ENCODE data around the gene HEMK1. TPM values are rescaled to one million over a fixed set of nuclear protein-coding genes. Genes with fewer than 3 reads are reported as not detected.

The HEMK1 gene
- total RNA-seq, 2 experiments from 2014 or later, result 19.3 to 27.4 TPM

DNA sequence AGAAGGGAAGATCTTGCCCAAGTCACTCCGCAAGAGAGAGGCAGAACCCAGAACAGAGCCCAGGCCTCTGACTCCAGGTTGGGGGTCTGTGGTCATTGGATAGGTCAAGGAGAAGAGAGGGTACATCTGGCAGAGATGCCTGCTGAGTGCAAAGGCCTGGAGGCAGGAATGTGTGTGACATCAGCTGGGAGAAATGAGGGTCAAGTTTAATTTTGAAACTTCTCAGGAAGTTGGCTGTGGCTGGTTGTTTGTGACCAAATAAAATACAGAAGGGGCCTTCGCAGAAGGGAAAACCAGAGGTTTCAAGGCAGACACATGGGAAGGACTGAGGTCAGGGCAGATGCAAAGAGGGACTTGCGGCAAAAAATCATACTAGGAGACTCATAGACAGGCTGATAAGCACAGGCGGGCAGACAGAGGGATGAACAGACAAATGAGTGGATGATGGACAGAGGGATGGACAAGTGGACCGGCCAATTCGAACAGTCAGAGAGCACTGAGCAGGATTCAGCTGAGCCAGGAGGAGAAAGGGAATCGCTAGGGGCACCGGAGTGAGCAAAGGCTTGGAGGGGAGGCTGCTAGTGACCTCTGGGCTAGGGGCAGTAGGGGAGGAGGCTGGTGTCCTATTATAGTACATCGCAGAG is 37.1 kb upstream of the HEMK1 start:
- Histone ChIP-seq H3K36me3 (ENCODE audit: insufficient read depth, low read length) (no peaks in the 10 kb centered on the region), H3K4me1 (ENCODE audit: insufficient read depth, low read length, poor library complexity, severe bottlenecking) (no peaks in the 10 kb centered on the region), H3K4me2 (ENCODE audit: low read length) (no peak overlapping the region), H3K9me2 (ENCODE audit: insufficient read depth, low read length) (no peaks in the 10 kb centered on the region), H3K79me2 (ENCODE audit: insufficient read depth, low read depth, low read length) (no peaks in the 10 kb centered on the region), H4K20me1 (ENCODE audit: insufficient read depth, low read length) (no peaks in the 10 kb centered on the region), H3K27ac (ENCODE audit: low read depth, low read length, poor library complexity, severe bottlenecking) (no peak overlapping the region), H3K4me3 (ENCODE audit: low read depth, low read length, poor library complexity, severe bottlenecking) (no peak overlapping the region), H3K9me3 (ENCODE audit: low read length) (no peaks in the 10 kb centered on the region), H2AFZ (ENCODE audit: low read length) (no peak overlapping the region)
- intact Hi-C loops (cut with micrococcal nuclease; ENCODE audit: unreplicated experiment), result no loop called here
- no peak for DNase-seq (ENCODE audit: low spot score)
- CTCF ChIA-PET (ENCODE audit: unreplicated experiment), result no interaction called here
- POLR2A ChIA-PET, result no interaction called here
- TF ChIP-seq, protein P1, sequence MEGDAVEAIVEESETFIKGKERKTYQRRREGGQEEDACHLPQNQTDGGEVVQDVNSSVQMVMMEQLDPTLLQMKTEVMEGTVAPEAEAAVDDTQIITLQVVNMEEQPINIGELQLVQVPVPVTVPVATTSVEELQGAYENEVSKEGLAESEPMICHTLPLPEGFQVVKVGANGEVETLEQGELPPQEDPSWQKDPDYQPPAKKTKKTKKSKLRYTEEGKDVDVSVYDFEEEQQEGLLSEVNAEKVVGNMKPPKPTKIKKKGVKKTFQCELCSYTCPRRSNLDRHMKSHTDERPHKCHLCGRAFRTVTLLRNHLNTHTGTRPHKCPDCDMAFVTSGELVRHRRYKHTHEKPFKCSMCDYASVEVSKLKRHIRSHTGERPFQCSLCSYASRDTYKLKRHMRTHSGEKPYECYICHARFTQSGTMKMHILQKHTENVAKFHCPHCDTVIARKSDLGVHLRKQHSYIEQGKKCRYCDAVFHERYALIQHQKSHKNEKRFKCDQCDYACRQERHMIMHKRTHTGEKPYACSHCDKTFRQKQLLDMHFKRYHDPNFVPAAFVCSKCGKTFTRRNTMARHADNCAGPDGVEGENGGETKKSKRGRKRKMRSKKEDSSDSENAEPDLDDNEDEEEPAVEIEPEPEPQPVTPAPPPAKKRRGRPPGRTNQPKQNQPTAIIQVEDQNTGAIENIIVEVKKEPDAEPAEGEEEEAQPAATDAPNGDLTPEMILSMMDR (conservative IDR thresholded peaks at IDR 0.05; ENCODE audit: low read length), result no peak
- TF ChIP-seq EZH2phosphoT487 (IDR thresholded peaks at IDR 0.05; ENCODE audit: borderline replicate concordance, low read depth, low read length), result no peak
- no TSS peak for BruUV-seq (replicated peaks)

DNA sequence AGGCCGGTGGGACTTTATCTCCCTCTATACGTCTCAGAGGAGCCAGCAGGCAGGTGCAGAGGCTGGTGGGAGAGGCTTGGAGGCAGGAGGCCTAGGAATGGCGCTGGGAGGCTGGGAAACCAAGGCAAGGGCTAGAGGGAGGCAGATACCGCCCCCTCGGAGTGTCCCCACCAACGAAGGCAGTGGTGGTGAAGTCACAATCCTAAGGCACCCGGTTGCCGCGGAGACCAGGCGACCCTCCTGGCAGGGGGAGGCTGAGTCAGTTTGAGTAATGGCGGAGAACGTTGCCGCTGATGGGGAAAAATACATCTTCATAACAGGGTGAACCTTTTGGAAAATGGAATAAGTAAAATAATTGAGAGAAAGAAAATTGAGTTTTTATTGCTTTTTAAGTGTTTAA is 36.0 kb upstream of the HEMK1 start:
- TF ChIP-seq, protein P1 (conservative IDR thresholded peaks at IDR 0.05; ENCODE audit: low read length), result no peak
- no peak for TF ChIP-seq EZH2phosphoT487 (IDR thresholded peaks at IDR 0.05; ENCODE audit: borderline replicate concordance, low read depth, low read length)
- intact Hi-C loops (cut with micrococcal nuclease; ENCODE audit: unreplicated experiment), result no loop called here
- Histone ChIP-seq H3K9me3 (ENCODE audit: low read length) (no peaks in the 10 kb centered on the region), H3K9me2 (ENCODE audit: insufficient read depth, low read length) (no peaks in the 10 kb centered on the region), H3K79me2 (ENCODE audit: insufficient read depth, low read depth, low read length) (no peaks in the 10 kb centered on the region), H3K4me1 (ENCODE audit: insufficient read depth, low read length, poor library complexity, severe bottlenecking) (no peaks in the 10 kb centered on the region), H2AFZ (ENCODE audit: low read length) (no peak overlapping the region), H3K4me3 (ENCODE audit: low read depth, low read length, poor library complexity, severe bottlenecking) (no peak overlapping the region), H3K4me2 (ENCODE audit: low read length) (no peak overlapping the region), H4K20me1 (ENCODE audit: insufficient read depth, low read length) (no peaks in the 10 kb centered on the region), H3K27ac (ENCODE audit: low read depth, low read length, poor library complexity, severe bottlenecking) (no peak overlapping the region), H3K36me3 (ENCODE audit: insufficient read depth, low read length) (no peaks in the 10 kb centered on the region)
- ChIA-PET POLR2A (no interaction called here), CTCF (ENCODE audit: unreplicated experiment) (no interaction called here)
- BruUV-seq (replicated peaks), result no TSS peak
- no peak for DNase-seq (ENCODE audit: low spot score)

DNA sequence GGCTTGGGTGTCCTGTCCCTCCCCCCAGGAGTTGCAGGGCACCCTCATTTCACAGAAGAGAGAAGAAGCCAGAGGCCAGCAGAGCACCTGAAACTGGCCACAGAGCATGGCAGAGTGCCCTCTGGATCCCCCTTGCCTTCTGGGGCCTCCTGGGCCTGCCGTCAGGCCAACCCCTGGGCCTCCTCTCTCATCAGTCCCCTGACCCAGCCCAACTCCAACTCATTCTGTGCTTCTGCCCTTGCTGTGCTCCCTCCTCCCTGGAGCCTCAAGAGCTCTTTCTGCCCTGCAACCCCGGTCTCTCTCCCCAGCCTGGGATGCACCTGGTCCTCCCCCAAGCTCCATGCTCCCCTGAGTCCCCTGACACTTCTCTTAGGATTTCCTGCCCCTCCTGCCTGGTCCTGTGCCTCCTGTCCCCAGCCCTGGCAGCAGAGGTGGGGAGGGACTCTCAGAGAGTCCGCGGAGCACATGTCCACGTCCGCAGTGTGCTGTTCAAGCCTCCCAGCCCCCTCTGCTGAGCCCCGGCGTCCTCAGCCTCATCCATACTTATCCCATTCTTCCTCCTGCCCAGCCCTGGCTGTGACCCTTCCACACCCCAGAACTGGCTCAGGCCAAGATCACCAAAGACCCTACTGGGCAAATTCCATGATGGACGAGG is 35.4 kb upstream of the HEMK1 start:
- Histone ChIP-seq H3K4me2 (ENCODE audit: low read length) (no peak overlapping the region), H3K27ac (ENCODE audit: low read depth, low read length, poor library complexity, severe bottlenecking) (no peak overlapping the region), H3K4me3 (ENCODE audit: low read depth, low read length, poor library complexity, severe bottlenecking) (no peak overlapping the region), H3K9me3 (ENCODE audit: low read length) (no peaks in the 10 kb centered on the region), H3K9me2 (ENCODE audit: insufficient read depth, low read length) (no peaks in the 10 kb centered on the region), H4K20me1 (ENCODE audit: insufficient read depth, low read length) (no peaks in the 10 kb centered on the region), H2AFZ (ENCODE audit: low read length) (no peak overlapping the region), H3K36me3 (ENCODE audit: insufficient read depth, low read length) (no peaks in the 10 kb centered on the region), H3K79me2 (ENCODE audit: insufficient read depth, low read depth, low read length) (no peaks in the 10 kb centered on the region), H3K4me1 (ENCODE audit: insufficient read depth, low read length, poor library complexity, severe bottlenecking) (no peaks in the 10 kb centered on the region)
- no peak for TF ChIP-seq EZH2phosphoT487 (IDR thresholded peaks at IDR 0.05; ENCODE audit: borderline replicate concordance, low read depth, low read length)
- TF ChIP-seq, protein P1 (conservative IDR thresholded peaks at IDR 0.05; ENCODE audit: low read length), result no peak
- BruUV-seq (replicated peaks), result no TSS peak
- POLR2A ChIA-PET, result no interaction called here
- intact Hi-C loops (cut with micrococcal nuclease; ENCODE audit: unreplicated experiment), result no loop called here
- CTCF ChIA-PET (ENCODE audit: unreplicated experiment), result no interaction called here
- DNase-seq (ENCODE audit: low spot score), result no peak
